Activated T-helper 2 cell treated with anti-CD3 and anti-CD28 coated beads, Interferon-gamma antibody, Interleukin-2, Interleukin-4, amounts not matched to agents 10 μg/mL and 5 μg/mL and 100 μg/mL, durations not matched to agents 14 hours and 24 hours and 36 hours (primary cell): Measurements from ENCODE around the gene TUG1. TPM values are rescaled to one million over a fixed set of nuclear protein-coding genes. Genes with fewer than 3 reads are reported as not detected.

ENCODE experiments used
- DNase-seq: peaks from one replicate; pipeline ENCODE4 v3.0.0; 2021; ENCODE audit warnings: low spot score
- H3K27ac Mint-ChIP-seq: one replicate; pipeline ENCODE4 v1.8.0; 2021; ENCODE audit warnings: mixed read lengths
- H3K27me3 Mint-ChIP-seq: one replicate; pipeline ENCODE4 v1.8.0; 2021; ENCODE audit warnings: low read depth, mixed read lengths
- H3K36me3 Mint-ChIP-seq: one replicate; pipeline ENCODE4 v1.8.0; 2021; ENCODE audit warnings: low read depth, mixed read lengths
- H3K4me1 Mint-ChIP-seq: one replicate; pipeline ENCODE4 v1.8.0; 2021; ENCODE audit warnings: low read depth, mixed read lengths
- H3K4me3 Mint-ChIP-seq: one replicate; pipeline ENCODE4 v1.8.0; 2021; ENCODE audit warnings: low read depth, mild to moderate bottlenecking, moderate library complexity, mixed read lengths
- H3K9me3 Mint-ChIP-seq: one replicate; pipeline ENCODE4 v1.8.0; 2021; ENCODE audit warnings: mixed read lengths
- intact Hi-C: fragments of 100-400 bp; cut with micrococcal nuclease; formaldehyde crosslinking; loops from one replicate; pipeline ENCODE4 v1.15.1; 2023
- total RNA-seq: library from RNA; stranded (reverse); gene quantifications from 2 replicates; pipeline ENCODE4 v1.2.3, GENCODE V29; 2022

TUG1 gene
- total RNA-seq = 66.9 and 68.2 TPM in 2 replicates

- peaks cover 39% of the 10 kb centered on the region for H3K9me3 Mint-ChIP-seq
Measured at GRCh38 chr22:30968924-30969531, at the start of gene TUG1. Gene TUG1, plus strand, starts transcription at chr22:30969265.

DNA sequence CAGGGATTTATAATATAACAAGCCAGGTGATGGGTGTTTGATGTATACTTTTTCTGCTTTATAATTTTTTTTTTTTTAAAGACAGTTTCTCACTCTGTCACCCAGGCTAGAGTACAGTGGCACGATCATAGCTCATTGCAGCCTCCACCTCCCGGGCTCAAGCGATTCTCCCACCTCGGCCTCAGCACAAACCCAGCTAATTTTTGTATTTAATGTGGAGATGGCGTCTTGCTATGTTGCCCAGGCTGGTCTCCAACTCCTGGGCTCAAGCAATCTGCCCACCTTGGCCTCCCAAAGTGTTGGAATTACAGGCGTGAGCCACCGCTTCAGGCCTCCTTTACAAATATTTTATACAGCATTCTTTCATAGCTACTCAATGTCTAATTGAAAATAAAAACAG lies 49.1 kb upstream of the TUG1 start:
- DNase-seq = no peak
- H3K27me3 Mint-ChIP-seq = no peaks in the 10 kb centered on the region
- peaks cover 15% of the 10 kb centered on the region for H3K4me1 Mint-ChIP-seq
- H3K27ac Mint-ChIP-seq = no peak overlapping the region
- peaks cover 11% of the 10 kb centered on the region for H3K36me3 Mint-ChIP-seq
- intact Hi-C loops = loop anchor here (1.0 to 2.0 kb wide), 3 partner anchors 49 to 285 kb away; partner anchors contain the start of genes MORC2, SLC35E4 and TUG1
- peaks cover 4% of the 10 kb centered on the region for H3K9me3 Mint-ChIP-seq
- H3K4me3 Mint-ChIP-seq = no peak overlapping the region

More at GRCh38 chr22:30968924-30969531, at the start of gene TUG1:
- Mint-ChIP-seq H3K27me3 (no peaks in the 10 kb centered on the region), H3K4me3 (peak within 1 kb of the TSS; percentile 86), H3K27ac (peak within 1 kb of the TSS; percentile 93), H3K36me3 (peaks cover 92% of the 10 kb centered on the region), H3K4me1 (peaks cover 25% of the 10 kb centered on the region)
- intact Hi-C loops = loop anchor here (1.0 to 10.0 kb wide), 3 partner anchors 48 to 704 kb away; partner anchors contain the start of gene OSM
- DNase-seq = peak; percentile 97

DNA sequence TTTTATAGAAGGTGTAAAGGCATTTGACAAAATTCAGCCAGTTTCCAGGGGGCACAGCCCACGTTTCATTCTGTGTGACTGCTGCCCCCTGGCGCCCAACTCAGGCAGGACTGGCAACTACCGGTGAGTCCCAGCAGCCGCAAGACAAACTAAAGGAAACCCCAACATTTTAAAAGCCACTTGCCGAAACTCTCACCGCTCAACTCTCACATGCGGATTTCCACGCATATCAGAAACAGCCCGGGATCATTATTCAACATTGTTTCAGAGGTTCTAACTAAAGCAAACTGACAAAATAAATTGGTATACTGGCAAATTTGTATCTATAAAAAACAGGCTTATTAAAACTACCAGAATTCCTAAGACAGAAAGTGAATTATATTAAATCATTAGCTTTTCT lies 48.7 kb upstream of the TUG1 start:
- DNase-seq = peak; percentile 74
- peaks cover 15% of the 10 kb centered on the region for H3K4me1 Mint-ChIP-seq
- peaks cover 4% of the 10 kb centered on the region for H3K9me3 Mint-ChIP-seq
- no peaks in the 10 kb centered on the region for H3K27me3 Mint-ChIP-seq
- H3K27ac Mint-ChIP-seq = no peak overlapping the region
- intact Hi-C loops = loop anchor here (1.0 to 2.0 kb wide), 3 partner anchors 48 to 286 kb away; partner anchors contain the start of genes MORC2, SLC35E4 and TUG1
- peaks cover 13% of the 10 kb centered on the region for H3K36me3 Mint-ChIP-seq
- peak overlapping the region; percentile 82 for H3K4me3 Mint-ChIP-seq

DNA sequence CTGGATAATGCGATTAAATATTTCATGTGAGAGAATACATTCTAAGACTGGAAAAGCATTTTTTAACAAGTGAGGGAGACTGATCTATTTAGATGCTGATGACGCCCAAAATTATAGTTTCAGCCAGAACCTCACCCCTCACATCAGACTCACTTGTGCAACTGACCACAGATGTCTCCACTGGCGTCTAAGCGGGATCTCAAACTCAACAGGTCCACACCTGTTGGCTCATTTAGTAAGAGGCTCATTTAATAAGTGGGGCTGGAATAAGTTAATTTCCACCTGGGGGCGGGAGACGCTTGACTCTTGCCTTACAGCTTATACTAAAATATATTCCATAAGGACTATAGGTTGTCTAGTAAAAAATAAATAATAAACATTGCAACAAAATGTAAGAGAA lies 48.0 kb upstream of the TUG1 start:
- peaks cover 13% of the 10 kb centered on the region for H3K36me3 Mint-ChIP-seq
- no peak for DNase-seq
- peaks cover 15% of the 10 kb centered on the region for H3K4me1 Mint-ChIP-seq
- H3K27ac Mint-ChIP-seq = peak overlapping the region; percentile 53
- peak overlapping the region; percentile 74 for H3K4me3 Mint-ChIP-seq
- H3K27me3 Mint-ChIP-seq = no peaks in the 10 kb centered on the region
- intact Hi-C loops = loop anchor here (2.0 kb wide), 2 partner anchors 48 to 286 kb away; partner anchors contain the start of genes MORC2, SLC35E4 and TUG1
- H3K9me3 Mint-ChIP-seq = peaks cover 4% of the 10 kb centered on the region

GRCh38 chr22:30922151-30922611 lies 46.9 kb upstream of the TUG1 start:
- peaks cover 15% of the 10 kb centered on the region for H3K4me1 Mint-ChIP-seq
- peak overlapping the region; percentile 74 for H3K4me3 Mint-ChIP-seq
- peak overlapping the region; percentile 73 for H3K27ac Mint-ChIP-seq
- peaks cover 20% of the 10 kb centered on the region for H3K36me3 Mint-ChIP-seq
- H3K27me3 Mint-ChIP-seq = no peaks in the 10 kb centered on the region
- no peaks in the 10 kb centered on the region for H3K9me3 Mint-ChIP-seq
- DNase-seq = peak; percentile 81
- intact Hi-C loops = no loop called here

DNA sequence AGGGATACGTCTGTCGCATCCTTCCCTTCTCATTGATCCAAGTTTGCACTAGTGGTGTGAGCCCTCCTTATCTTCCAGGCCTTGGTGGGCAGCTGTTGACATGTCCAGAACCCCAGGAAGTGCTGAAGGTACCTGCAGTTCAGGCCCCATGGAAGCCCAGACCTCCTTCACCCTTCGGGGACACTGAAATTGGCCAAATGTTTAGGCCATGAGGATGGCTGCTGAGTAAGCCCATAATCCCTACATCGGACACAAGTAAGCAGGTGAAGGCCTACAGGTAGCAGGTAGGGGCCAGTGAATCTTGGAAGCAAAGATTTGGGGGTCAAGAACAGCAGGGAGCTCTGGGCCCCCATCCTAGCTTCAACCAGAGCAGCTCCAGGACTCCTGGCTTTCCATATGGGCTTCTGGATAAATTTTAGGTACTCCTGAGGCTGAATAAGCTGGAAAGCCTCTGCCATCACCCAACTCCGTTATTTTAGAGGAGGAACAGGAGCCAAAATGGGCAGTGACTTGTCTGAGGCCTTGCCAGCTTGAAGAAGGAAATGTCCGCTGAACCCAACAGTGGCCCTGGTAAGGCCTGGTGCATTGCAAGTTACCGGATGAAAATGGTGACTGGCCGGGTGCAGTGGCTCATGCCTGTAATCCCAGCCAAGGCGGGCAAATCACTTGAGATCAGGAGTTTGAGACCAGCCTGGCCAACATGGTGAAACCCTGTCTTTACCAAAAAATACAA lies 45.7 kb upstream of the TUG1 start:
- peaks cover 15% of the 10 kb centered on the region for H3K4me1 Mint-ChIP-seq
- H3K36me3 Mint-ChIP-seq = peaks cover 25% of the 10 kb centered on the region
- no peak overlapping the region for H3K4me3 Mint-ChIP-seq
- intact Hi-C loops = no loop called here
- H3K27ac Mint-ChIP-seq = no peak overlapping the region
- H3K9me3 Mint-ChIP-seq = no peaks in the 10 kb centered on the region
- no peak for DNase-seq
- H3K27me3 Mint-ChIP-seq = no peaks in the 10 kb centered on the region

- intact Hi-C loops = no loop called here
Measured at GRCh38 chr22:30925667-30926066, 43.4 kb upstream of the TUG1 start.

GRCh38 chr22:30926706-30927105 lies 42.4 kb upstream of the TUG1 start:
- H3K27me3 Mint-ChIP-seq = no peaks in the 10 kb centered on the region
- no peak overlapping the region for H3K27ac Mint-ChIP-seq
- H3K9me3 Mint-ChIP-seq = no peaks in the 10 kb centered on the region
- peaks cover 4% of the 10 kb centered on the region for H3K4me1 Mint-ChIP-seq
- peaks cover 47% of the 10 kb centered on the region for H3K36me3 Mint-ChIP-seq
- no peak overlapping the region for H3K4me3 Mint-ChIP-seq
- no peak for DNase-seq
- intact Hi-C loops = no loop called here

More at GRCh38 chr22:30925667-30926066, 43.4 kb upstream of the TUG1 start:
- Mint-ChIP-seq H3K9me3 (no peaks in the 10 kb centered on the region), H3K4me3 (no peak overlapping the region), H3K4me1 (peaks cover 12% of the 10 kb centered on the region), H3K27ac (no peak overlapping the region), H3K36me3 (peaks cover 39% of the 10 kb centered on the region), H3K27me3 (no peaks in the 10 kb centered on the region)
- DNase-seq = no peak

GRCh38 chr22:30927806-30928205 lies 41.3 kb upstream of the TUG1 start:
- intact Hi-C loops = no loop called here
- H3K36me3 Mint-ChIP-seq = peaks cover 49% of the 10 kb centered on the region
- no peak overlapping the region for H3K27ac Mint-ChIP-seq
- no peaks in the 10 kb centered on the region for H3K9me3 Mint-ChIP-seq
- H3K4me3 Mint-ChIP-seq = no peak overlapping the region
- H3K27me3 Mint-ChIP-seq = no peaks in the 10 kb centered on the region
- no peak for DNase-seq
- no peaks in the 10 kb centered on the region for H3K4me1 Mint-ChIP-seq

- Mint-ChIP-seq H3K36me3 (peaks cover 54% of the 10 kb centered on the region), H3K9me3 (no peaks in the 10 kb centered on the region), H3K4me3 (no peak overlapping the region), H3K27ac (no peak overlapping the region), H3K4me1 (no peaks in the 10 kb centered on the region), H3K27me3 (no peaks in the 10 kb centered on the region)
- intact Hi-C loops = no loop called here
- no peak for DNase-seq
Measured at GRCh38 chr22:30928401-30928800, 40.7 kb upstream of the TUG1 start.

DNA sequence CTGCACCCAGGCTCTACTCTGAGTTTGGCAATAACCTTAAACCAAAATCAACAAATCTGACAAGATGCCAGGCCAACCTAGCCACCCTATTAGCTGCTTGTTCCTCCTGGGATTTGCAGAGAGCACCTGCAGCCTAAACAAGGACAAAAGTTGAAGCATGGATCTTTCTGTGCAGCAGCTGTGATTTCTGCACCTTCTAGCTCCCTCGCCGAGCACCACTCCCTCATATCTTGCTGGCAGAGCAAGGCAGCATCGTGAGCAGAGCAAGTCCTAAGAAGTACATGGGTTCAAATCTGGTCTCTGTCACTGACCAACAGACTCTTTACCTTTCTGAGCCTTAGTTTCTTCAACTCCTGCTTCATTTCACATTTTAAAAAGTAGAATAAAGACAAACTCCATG lies 38.8 kb upstream of the TUG1 start:
- no peak for DNase-seq
- peaks cover 65% of the 10 kb centered on the region for H3K36me3 Mint-ChIP-seq
- no peaks in the 10 kb centered on the region for H3K27me3 Mint-ChIP-seq
- no peak overlapping the region for H3K27ac Mint-ChIP-seq
- H3K4me1 Mint-ChIP-seq = no peaks in the 10 kb centered on the region
- H3K9me3 Mint-ChIP-seq = no peaks in the 10 kb centered on the region
- no peak overlapping the region for H3K4me3 Mint-ChIP-seq
- intact Hi-C loops = no loop called here

DNA sequence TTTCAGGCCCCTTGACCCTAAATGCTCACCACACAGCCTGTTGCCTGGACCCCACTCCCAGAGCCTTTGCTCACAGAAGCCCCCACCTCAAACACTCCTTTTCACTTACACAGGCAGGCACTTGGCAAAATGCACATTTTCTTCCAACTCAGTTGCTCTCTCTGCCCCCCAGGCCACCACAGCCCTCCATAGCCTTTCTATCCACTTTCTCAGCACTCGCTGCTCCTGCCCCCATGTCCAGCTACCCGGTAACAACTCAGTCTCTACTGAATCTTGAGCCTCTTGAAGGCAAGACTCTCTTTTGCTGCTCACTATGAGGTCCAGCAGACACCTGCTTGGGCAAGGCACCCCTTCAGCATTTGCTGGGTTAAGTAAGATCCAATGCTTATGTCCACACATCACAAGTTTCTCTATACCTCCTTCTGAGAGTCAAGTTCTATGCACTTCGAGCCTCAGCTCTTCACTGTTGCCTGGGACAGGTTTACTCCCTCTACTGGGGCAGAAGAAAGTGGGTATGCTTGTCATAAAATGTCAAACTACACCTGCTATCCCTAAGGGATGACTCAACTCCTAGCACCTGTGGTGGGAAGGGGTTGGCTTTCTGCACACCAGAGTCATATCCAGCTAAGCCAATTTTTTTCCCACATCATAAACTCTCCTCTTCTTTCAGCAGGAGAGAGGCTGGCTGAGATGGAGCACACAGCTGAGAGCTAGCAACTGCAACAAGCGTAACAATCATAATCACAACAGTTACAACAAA lies 37.3 kb upstream of the TUG1 start:
- Mint-ChIP-seq H3K27me3 (no peaks in the 10 kb centered on the region), H3K9me3 (no peaks in the 10 kb centered on the region), H3K36me3 (peaks cover 76% of the 10 kb centered on the region), H3K27ac (no peak overlapping the region), H3K4me1 (no peaks in the 10 kb centered on the region), H3K4me3 (no peak overlapping the region)
- no peak for DNase-seq
- intact Hi-C loops = no loop called here
